Measurements from ENCODE around the gene KAT6B.

- TF ChIP-seq CTCF (IDR thresholded peaks at IDR 0.05): no peak
- TF ChIP-seq EP300 (IDR thresholded peaks at IDR 0.05): no peak
- no peak for TF ChIP-seq POLR2AphosphoS5 (IDR thresholded peaks at IDR 0.05)
- no peak for TF ChIP-seq POLR2A (IDR thresholded peaks at IDR 0.05)
Measured at GRCh38 chr10:75043256-75044131, 217.1 kb downstream of the KAT6B start.

Data from stomach (tissue), 4 donors.